Hypothalamus (tissue), 51 donors: ENCODE measurements around the gene OR2AT4.
"Not testable (repeated sequence)": the region's sequence is repeated elsewhere in the genome, so short reads cannot be mapped to it uniquely, and the experiment has no call there.

ENCODE experiments used
- DNase-seq, 51 donors: peaks; one replicate each; lab custom pipeline; 2025; lab: John Stamatoyannopoulos, UW

OR2AT4 gene

GRCh38 chr11:75068993-75069392, 27.7 kb downstream of the OR2AT4 start:
- no peak for DNase-seq

DNA sequence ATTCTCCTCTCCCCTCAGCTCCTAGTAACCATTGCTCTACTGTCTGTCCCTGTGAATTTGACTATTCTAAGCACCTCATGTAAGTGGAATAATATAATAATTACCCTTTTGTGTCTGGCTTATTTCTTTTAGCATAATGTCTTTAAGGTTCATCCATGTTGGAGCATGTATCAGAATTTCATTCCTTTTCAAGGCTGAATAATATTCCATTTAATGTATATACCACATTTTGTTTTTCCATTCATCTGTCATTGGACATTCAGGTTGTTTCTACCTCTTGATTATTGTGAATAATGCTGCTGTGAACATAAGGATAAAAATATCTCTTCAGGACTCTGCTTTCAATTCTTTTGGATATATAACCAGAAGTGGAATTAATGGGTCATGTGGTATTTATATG, 28.1 kb downstream of the OR2AT4 start:
- no peak for DNase-seq

GRCh38 chr11:75066061-75066460, 30.6 kb downstream of the OR2AT4 start:
- no peak for DNase-seq

GRCh38 chr11:75063741-75064314, 32.8 kb downstream of the OR2AT4 start:
- DNase-seq: no peak

DNA sequence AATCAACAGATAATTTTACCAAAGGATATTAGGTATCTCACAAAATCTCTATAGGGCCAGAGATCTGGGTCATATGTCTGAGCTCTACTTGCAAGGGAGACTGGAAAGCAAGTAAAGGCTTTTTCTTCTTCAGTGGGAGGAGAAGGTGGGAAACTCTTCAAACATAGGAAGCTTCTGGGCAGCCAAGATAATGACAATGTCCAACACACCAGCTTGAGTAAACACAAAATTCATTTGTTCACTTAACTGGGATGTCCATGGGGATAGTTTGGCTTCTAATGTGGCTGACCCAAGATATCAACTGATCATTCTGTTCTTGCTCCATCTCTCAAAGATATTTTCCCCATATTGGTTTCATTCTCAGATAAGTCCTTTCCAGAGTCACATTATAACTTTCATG, 37.4 kb downstream of the OR2AT4 start:
- no peak for DNase-seq

GRCh38 chr11:75056814-75057213, 39.9 kb downstream of the OR2AT4 start:
- no peak for DNase-seq

GRCh38 chr11:75055511-75055910, 41.2 kb downstream of the OR2AT4 start:
- DNase-seq: no peak

DNA sequence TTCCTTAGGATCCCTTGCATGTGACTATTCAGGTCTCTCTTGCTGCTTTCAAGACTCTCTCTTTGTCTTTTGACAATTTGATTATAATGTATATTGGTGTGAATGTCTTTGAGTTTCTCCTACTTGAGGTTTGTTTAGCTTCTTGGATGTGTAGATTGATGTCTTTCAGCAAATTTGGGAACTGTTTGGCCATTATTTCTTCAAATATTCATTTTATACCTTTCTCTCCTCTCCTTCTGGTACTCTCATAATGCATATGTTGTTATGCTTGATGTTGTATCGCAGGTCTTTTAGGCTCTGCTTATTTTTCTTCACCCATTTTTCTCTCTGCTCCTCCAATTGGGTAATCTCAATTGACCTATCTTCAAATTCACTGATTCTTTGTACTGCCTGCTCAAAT, 44.2 kb downstream of the OR2AT4 start:
- no peak for DNase-seq

GRCh38 chr11:75051043-75051442, 45.6 kb downstream of the OR2AT4 start:
- DNase-seq: no peak

- DNase-seq: no peak
These were observed 46.2 kb downstream of the OR2AT4 start for GRCh38 chr11:75050516-75050915.

GRCh38 chr11:75049501-75050266, 47.0 kb downstream of the OR2AT4 start:
- not testable (repeated sequence) for DNase-seq

GRCh38 chr11:75047191-75047590, 49.5 kb downstream of the OR2AT4 start:
- no peak for DNase-seq

- DNase-seq: not testable (repeated sequence)
These were observed 50.0 kb downstream of the OR2AT4 start for GRCh38 chr11:75046668-75047067.

GRCh38 chr11:75044381-75045170, 52.1 kb downstream of the OR2AT4 start:
- not testable (repeated sequence) for DNase-seq

DNA sequence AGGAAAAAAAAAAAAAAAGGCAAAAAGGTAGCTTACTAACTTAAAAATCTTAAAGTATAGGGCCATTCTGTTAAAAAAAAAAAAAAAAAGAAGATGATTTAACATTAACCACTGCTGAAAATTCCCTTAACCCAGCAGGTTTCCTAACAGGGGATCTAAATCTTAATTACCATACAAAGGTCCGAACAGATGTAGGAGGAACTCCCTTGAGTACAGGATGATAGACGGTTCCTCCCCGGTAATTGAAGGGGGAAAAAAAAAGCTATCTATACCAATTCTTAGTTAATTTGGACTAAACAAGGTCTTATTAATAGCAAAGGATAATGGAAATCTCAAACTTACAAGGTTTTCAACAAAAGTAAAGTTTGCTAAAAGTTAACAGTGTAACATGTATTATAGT, 54.9 kb downstream of the OR2AT4 start:
- DNase-seq: not testable (repeated sequence)

GRCh38 chr11:75041263-75041662, 55.4 kb downstream of the OR2AT4 start:
- no peak for DNase-seq

DNA sequence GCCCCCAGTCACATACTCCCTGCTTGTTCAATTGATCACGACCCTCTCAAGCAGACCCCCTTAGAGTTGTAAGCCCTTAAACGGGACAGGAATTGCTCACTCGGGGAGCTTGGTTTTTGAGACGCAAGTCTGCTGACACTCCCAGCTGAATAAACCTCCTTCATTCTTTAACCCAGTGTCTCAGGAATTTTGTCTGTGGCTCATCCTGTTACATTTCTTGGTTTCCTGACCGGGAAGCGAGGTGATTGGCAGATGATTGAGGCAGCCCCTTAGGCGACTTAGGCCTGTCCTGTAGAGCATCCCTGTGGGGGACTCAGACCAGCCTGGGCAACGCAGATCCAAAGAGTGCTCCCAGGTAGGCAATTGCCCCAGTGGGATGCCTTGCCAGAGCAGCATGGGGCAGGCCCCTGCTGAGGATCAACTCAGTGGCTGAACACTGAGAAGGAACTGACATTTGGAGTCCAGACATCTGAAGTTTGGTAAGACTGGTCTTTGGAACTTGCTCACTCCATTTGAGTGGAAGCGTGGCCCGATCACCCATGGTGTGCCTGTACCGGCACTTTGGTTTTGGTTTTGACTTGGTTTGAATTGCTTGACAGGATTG, 56.4 kb downstream of the OR2AT4 start:
- DNase-seq: no peak

- no peak for DNase-seq
These were observed 60.6 kb downstream of the OR2AT4 start for GRCh38 chr11:75035911-75036565.

DNA sequence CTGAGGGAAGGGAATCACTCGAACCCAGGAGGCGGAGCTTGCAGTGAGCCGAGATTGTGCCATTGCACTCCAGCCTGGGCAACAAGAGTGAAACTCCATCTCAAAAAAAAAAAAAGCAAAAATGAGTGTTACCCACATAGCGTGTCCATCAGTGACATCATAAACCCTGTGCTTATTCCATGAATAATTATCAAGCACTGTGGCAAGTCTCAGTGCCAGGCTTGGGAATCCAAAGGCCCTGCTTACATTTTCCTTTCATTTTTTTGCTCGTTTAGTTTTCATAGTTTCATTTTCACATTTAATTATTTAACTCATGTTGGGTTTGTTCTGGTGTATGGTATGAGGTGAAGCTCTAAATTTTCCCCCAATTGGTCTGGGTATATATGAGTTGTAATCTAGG, 61.4 kb downstream of the OR2AT4 start:
- no peak for DNase-seq

DNA sequence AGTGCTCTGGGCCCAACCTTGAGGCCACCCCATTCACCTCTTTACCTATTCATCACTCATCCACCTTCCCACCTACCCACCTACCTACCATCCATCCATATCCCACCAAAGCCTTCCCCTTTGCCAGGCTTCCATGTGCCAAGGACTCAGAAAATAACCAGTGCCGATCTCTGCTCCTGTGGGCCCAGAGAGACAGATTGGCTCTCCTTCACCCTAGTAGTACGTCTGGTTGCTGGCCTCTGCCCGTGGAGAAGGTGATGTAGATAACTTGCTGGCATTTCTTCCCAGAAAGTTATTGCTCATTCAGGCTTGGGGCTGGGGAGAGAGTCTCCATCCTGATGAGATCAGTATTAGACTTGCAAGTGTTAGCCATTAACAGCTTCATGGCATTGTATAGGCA, 62.8 kb downstream of the OR2AT4 start:
- no peak for DNase-seq

- no peak for DNase-seq
These were observed 64.1 kb downstream of the OR2AT4 start for GRCh38 chr11:75032550-75032935.
